Kidney tubule cell (primary cell): ENCODE measurements around the gene GULP1.
A peak's percentile ranks its signal among the peaks of the same experiment; 100 is the strongest.

Experiments
- DNase-seq: peaks from one replicate; pipeline ENCODE4 v3.0.0-alpha.2; 2018; ENCODE audit warnings: low spot score

GULP1 gene

GRCh38 chr2:188322569-188323551 lies 31.2 kb downstream of the GULP1 start:
- DNase-seq: peak; percentile 20

DNA sequence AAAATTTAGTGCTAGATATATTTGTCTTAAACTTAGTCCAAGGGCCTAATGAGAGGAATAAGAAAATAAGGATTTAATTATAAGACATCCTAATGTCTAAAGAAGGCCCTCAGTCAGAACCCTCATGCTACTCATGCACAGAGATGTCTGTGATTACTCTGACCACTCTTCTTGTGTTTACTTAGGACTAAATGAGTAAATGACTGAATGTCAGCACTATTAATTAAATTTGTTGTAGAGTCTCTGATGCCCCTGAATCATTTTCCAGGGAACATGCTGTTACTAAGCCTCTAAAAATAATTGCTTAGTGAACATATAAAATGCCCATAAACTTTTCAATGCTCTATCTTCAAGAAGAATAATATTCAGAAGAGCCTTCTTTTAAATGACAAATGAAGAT lies 32.4 kb downstream of the GULP1 start:
- no peak for DNase-seq

GRCh38 chr2:188326290-188326668 lies 34.6 kb downstream of the GULP1 start:
- no peak for DNase-seq

- DNase-seq: no peak
Observed at GRCh38 chr2:188326669-188327301, 35.1 kb downstream of the GULP1 start.

- no peak for DNase-seq
Observed at GRCh38 chr2:188327518-188328213, 36.0 kb downstream of the GULP1 start.

- DNase-seq: no peak
Observed at GRCh38 chr2:188328419-188328818, 36.7 kb downstream of the GULP1 start.

DNA sequence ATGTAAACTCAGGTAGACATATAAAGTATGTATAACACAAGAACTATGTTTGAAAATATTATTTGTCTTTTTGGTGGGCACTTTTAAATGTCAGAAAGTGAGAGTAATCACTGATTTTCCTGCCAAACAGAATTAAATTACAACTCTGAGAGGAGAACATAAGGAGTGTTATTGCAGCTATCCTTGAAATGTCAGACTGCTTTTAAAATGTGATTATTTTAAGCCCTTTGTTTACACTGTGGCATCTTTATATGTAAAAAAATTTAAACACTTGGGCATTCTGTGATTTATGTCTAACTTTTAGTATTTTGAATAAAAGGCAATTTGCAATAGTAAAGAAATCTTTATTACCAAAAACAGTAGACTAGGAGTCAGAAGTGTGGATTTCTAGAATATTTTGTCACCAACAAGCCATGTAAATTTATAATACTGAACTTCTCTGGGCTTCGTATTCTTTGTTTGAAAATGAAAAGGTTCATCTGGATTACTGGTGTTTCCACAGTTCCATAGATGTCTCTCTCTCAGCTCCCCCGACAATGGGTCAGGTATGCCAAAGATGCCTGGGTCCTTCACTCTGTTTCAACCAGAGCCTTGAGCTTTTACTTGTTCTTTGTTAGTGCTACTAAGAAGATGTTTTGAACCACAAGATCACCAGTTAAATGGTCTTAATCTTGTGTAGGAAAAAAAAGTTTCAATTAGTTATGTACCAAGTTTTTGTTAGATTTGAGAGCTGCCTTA lies 38.8 kb downstream of the GULP1 start:
- DNase-seq: no peak

- DNase-seq: no peak
Observed at GRCh38 chr2:188332619-188333018, 40.9 kb downstream of the GULP1 start.

GRCh38 chr2:188333751-188334524 lies 42.3 kb downstream of the GULP1 start:
- DNase-seq: no peak

DNA sequence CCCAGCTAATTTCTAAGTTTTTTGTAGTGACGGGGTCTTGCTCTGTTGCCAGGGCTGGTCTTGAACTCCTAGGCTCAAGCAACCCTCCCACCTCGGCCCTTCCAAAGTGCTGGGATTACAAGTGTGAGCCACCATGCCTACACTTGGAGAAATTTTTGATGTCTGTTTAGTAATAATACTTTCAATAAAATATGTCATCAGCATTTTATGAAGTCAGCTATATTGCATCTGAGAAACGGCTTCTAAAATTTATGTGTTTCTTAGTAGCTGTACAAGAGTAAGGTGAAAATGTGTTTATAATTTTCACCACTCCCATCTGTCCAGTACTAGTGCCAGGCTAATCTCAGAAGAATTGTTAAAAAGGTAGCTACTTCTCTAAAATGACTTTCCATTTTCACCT lies 46.8 kb downstream of the GULP1 start:
- no peak for DNase-seq

GRCh38 chr2:188340257-188340656 lies 48.6 kb downstream of the GULP1 start:
- no peak for DNase-seq

DNA sequence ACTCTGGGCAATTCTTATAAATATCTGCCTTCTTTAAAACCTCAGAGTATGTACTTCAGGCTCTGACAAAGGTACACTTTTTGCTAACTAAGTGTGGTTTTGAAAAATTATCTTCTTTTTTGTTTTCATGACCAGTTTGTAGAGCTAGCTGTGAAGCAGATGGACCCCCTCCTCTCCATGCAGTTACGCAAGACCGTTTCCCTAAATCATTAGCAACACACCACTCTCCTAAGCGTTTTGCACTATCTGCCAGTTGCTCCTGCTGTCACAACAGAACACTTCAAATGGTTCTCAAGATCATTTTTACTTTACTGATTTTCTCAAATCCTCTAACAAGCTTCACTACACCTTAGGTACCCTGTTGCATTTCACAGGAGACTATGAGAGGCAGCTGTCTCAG lies 53.3 kb downstream of the GULP1 start:
- DNase-seq: no peak

- DNase-seq: peak; percentile 13
Observed at GRCh38 chr2:188345426-188345825, 53.8 kb downstream of the GULP1 start.

DNA sequence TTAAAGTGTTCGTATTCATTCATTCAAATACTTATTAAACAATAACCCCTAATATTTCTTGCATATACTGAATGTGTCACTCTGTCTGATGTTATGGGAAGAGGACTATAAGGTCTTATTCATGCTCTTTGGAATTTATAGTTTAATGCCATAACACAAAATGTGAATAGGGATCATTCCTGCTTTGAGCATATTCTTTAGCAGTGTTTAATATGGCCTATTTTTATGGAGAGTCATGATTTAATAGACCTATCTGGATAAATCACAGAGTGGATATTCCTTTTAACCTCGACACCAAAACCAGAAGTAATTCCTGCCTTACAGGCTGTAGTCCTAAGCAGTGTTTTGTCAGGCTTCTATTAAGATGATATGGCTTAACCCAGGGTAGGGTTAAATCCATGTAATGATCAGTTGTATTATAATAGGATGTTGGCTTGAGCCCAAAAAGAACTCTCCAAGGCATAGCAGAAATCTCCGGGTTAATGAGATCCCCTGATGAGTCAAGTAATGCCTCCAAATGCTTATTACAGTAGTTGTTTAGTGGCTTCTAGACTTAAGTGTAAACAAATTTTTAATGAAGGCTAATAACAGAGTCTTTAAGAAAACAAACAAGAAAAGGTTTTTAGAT lies 54.3 kb downstream of the GULP1 start:
- DNase-seq: no peak

DNA sequence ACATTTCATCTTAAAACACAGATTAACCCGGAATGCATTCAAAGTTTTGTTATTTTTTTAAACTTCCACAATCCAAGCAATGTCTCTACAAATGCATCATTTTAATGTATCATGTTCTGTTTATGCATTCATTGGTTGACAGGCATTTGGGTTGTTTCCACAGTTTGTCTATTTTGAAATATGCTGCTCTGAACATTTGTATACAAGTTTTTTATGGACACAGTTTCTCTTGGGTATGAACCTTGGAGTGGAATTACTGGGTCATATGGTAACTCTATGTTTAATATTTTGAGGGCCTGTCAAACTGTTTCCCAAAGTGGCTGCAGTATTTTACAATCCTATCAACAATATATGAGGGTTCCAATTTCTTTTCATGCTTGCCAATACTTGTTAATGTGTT lies 57.3 kb downstream of the GULP1 start:
- DNase-seq: no peak

GRCh38 chr2:188353282-188353681 lies 61.6 kb downstream of the GULP1 start:
- no peak for DNase-seq

DNA sequence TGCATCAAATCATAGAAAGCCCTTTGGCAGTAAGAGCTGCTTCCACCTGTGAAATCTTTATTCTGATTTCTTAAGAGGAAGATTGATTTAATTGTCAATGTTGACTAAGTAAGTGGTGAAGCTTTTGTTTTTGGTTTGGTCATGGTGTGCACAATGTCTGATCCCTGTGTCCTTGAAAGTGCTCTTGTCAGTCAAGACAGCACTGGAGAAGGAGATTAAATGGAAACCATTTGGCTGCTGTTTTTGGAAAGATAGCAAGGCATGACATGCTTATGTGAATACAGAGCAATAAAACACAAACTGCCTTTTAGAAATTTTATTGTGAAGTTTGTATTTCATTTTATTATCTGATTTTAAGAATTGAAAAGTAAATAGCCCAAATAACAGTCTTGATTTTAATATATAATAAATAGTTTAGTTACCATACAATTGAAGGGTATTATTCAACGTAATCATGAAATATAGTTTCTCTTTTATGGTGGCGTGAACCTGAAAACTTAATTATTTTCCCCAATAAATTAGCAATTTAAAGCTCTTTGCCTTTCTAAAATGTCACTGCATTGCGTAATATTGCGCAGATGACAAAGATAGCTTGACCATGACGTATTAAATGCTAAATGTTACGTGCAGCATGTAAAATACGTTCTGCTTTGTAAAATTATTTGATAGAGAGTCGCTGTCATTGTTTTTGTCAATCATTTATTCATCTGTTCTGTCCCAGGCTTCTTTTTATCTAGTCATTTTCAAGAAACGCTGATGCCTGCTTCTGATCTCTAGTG lies 69.0 kb downstream of the GULP1 start:
- no peak for DNase-seq

GRCh38 chr2:188364033-188364630 lies 72.5 kb downstream of the GULP1 start:
- DNase-seq: peak; percentile 58

- no peak for DNase-seq
Observed at GRCh38 chr2:188365058-188365641, 73.5 kb downstream of the GULP1 start.
